Effector memory CD8-positive, alpha-beta T cell (primary cell): Measurements from ENCODE around the gene FSD1.
"Not testable (repeated sequence)": the region's sequence is repeated elsewhere in the genome, so short reads cannot be mapped to it uniquely, and the experiment has no call there.

Experiments
- ATAC-seq: fragments of 150-1000 bp; cut with Tn5 transposase; replicated peaks from 2 replicates; pipeline ENCODE4 v1.10.0; 2021; ENCODE audit warnings: mild to moderate bottlenecking, moderate library complexity
- DNase-seq, 3 experiments: peaks; one replicate each; pipeline ENCODE4 v3.0.0; 2021
- H3K27ac Mint-ChIP-seq, 2 donors: one replicate each; pipeline ENCODE4 v1.8.0; 2022; ENCODE audit warnings: mild to moderate bottlenecking in 2 of 2, mixed read lengths in 2 of 2, moderate library complexity in 2 of 2
- H3K27me3 Mint-ChIP-seq, 2 donors: one replicate each; pipeline ENCODE4 v1.8.0; 2022; ENCODE audit warnings: mixed read lengths in 2 of 2
- H3K36me3 Mint-ChIP-seq: one replicate; pipeline ENCODE4 v1.8.0; 2022; ENCODE audit warnings: mild to moderate bottlenecking, moderate library complexity, mixed read lengths; ENCODE audit not compliant: insufficient read depth
- H3K4me1 Mint-ChIP-seq, 2 donors: one replicate each; pipeline ENCODE4 v1.8.0; 2022; ENCODE audit warnings: low read depth in 2 of 2, mixed read lengths in 2 of 2
- H3K4me3 Mint-ChIP-seq, 2 donors: one replicate each; pipeline ENCODE4 v1.8.0; 2022; ENCODE audit warnings: mild to moderate bottlenecking in 2 of 2, mixed read lengths in 2 of 2, moderate library complexity in 2 of 2
- H3K9me3 Mint-ChIP-seq, 2 donors: one replicate each; pipeline ENCODE4 v1.8.0; 2022; ENCODE audit warnings: mixed read lengths in 2 of 2

Gene FSD1

GRCh38 chr19:4328991-4329681, 24.7 kb downstream of the FSD1 start:
- not testable (repeated sequence) for H3K27me3 Mint-ChIP-seq
- peak overlapping the region; percentile 68 to 94 for H3K27ac Mint-ChIP-seq

GRCh38 chr19:4329858-4330257, 25.5 kb downstream of the FSD1 start:
- H3K4me1 Mint-ChIP-seq: peaks cover 18 to 19% of the 10 kb centered on the region in 2 donors
- no peak for DNase-seq
- H3K36me3 Mint-ChIP-seq: peaks cover 21% of the 10 kb centered on the region
- no peak for ATAC-seq
- H3K27me3 Mint-ChIP-seq: no peaks in the 10 kb centered on the region
- peaks cover 0 to 4% of the 10 kb centered on the region in 2 donors for H3K9me3 Mint-ChIP-seq
- H3K27ac Mint-ChIP-seq: peak overlapping the region in 1 of 2 donors; percentile 94
- peak overlapping the region in 1 of 2 donors; percentile 77 for H3K4me3 Mint-ChIP-seq

More at GRCh38 chr19:4328991-4329681, 24.7 kb downstream of the FSD1 start:
- not testable (repeated sequence) for H3K9me3 Mint-ChIP-seq, ATAC-seq
- Mint-ChIP-seq H3K4me1 (peaks cover 18 to 19% of the 10 kb centered on the region in 2 donors), H3K4me3 (peak overlapping the region; percentile 77 to 79), H3K36me3 (peaks cover 21% of the 10 kb centered on the region)
- DNase-seq: peak in 1 of 3 experiments; percentile 18

GRCh38 chr19:4334929-4335570, 30.7 kb downstream of the FSD1 start:
- Mint-ChIP-seq H3K27me3 (no peaks in the 10 kb centered on the region), H3K9me3 (peaks cover 0 to 4% of the 10 kb centered on the region in 2 donors), H3K4me3 (no peak overlapping the region), H3K4me1 (peaks cover 8 to 9% of the 10 kb centered on the region in 2 donors), H3K27ac (no peak overlapping the region), H3K36me3 (peaks cover 6% of the 10 kb centered on the region)
- ATAC-seq: no peak
- no peak for DNase-seq

- H3K4me1 Mint-ChIP-seq: peaks cover 14 to 18% of the 10 kb centered on the region in 2 donors
- H3K36me3 Mint-ChIP-seq: peaks cover 19% of the 10 kb centered on the region
- no peaks in the 10 kb centered on the region for H3K27me3 Mint-ChIP-seq
- H3K27ac Mint-ChIP-seq: peak overlapping the region; percentile 16 to 83
- ATAC-seq: no peak
- no peak for DNase-seq
- H3K9me3 Mint-ChIP-seq: peaks cover 0 to 4% of the 10 kb centered on the region in 2 donors
- peak overlapping the region; percentile 62 to 72 for H3K4me3 Mint-ChIP-seq
Observed at GRCh38 chr19:4337906-4338440, 33.6 kb downstream of the FSD1 start.

- Mint-ChIP-seq H3K36me3 (peaks cover 22% of the 10 kb centered on the region), H3K27ac (peak within 1 kb of the TSS; percentile 16 to 83), H3K9me3 (peaks cover 0 to 4% of the 10 kb centered on the region in 2 donors), H3K27me3 (no peaks in the 10 kb centered on the region), H3K4me1 (peaks cover 14 to 21% of the 10 kb centered on the region in 2 donors), H3K4me3 (peak within 1 kb of the TSS; percentile 62 to 72)
- ATAC-seq (no peak), DNase-seq (no peak)
Observed at GRCh38 chr19:4338441-4339355, 34.3 kb downstream of the FSD1 start, which contains the start of gene STAP2. STAP2 (minus strand) TSS chr19:4338827; CDS start chr19:4338753, 74 bp downstream.

- Mint-ChIP-seq H3K27me3 (no peaks in the 10 kb centered on the region), H3K9me3 (no peaks in the 10 kb centered on the region), H3K27ac (peak overlapping the region; percentile 77 to 79), H3K36me3 (peaks cover 22% of the 10 kb centered on the region), H3K4me3 (peak overlapping the region; percentile 85 to 86), H3K4me1 (peaks cover 25 to 30% of the 10 kb centered on the region in 2 donors)
- DNase-seq: no peak
- no peak for ATAC-seq
Observed at GRCh38 chr19:4342314-4342614, 37.9 kb downstream of the FSD1 start.

- no peaks in the 10 kb centered on the region for H3K27me3 Mint-ChIP-seq
- H3K36me3 Mint-ChIP-seq: peaks cover 22% of the 10 kb centered on the region
- H3K4me3 Mint-ChIP-seq: peak overlapping the region; percentile 85 to 86
- ATAC-seq (peak; percentile 78), DNase-seq (peak; percentile 84 to 86 (median 86))
- H3K9me3 Mint-ChIP-seq: no peaks in the 10 kb centered on the region
- H3K4me1 Mint-ChIP-seq: peaks cover 24 to 28% of the 10 kb centered on the region in 2 donors
- H3K27ac Mint-ChIP-seq: peak overlapping the region; percentile 77 to 79
Observed at GRCh38 chr19:4342615-4343369, 38.4 kb downstream of the FSD1 start.

- Mint-ChIP-seq H3K4me3 (peak within 1 kb of the TSS; percentile 85 to 86), H3K27me3 (no peaks in the 10 kb centered on the region), H3K36me3 (peaks cover 22% of the 10 kb centered on the region), H3K4me1 (peaks cover 17 to 22% of the 10 kb centered on the region in 2 donors), H3K9me3 (no peaks in the 10 kb centered on the region), H3K27ac (peak within 1 kb of the TSS; percentile 77 to 79)
- peak; percentile 73 for ATAC-seq
- peak; percentile 91 to 92 (median 92) for DNase-seq
Observed at GRCh38 chr19:4343370-4344307, 39.2 kb downstream of the FSD1 start, which contains the start of gene MPND. MPND (plus strand) TSS chr19:4343562; CDS start chr19:4343594, 32 bp downstream.

GRCh38 chr19:4345342-4346019, 41.1 kb downstream of the FSD1 start:
- peaks cover 18 to 22% of the 10 kb centered on the region in 2 donors for H3K4me1 Mint-ChIP-seq
- ATAC-seq (no peak), DNase-seq (no peak)
- H3K27me3 Mint-ChIP-seq: no peaks in the 10 kb centered on the region
- H3K4me3 Mint-ChIP-seq: peak overlapping the region; percentile 85 to 86
- H3K27ac Mint-ChIP-seq: no peak overlapping the region
- no peaks in the 10 kb centered on the region for H3K9me3 Mint-ChIP-seq
- H3K36me3 Mint-ChIP-seq: peaks cover 14% of the 10 kb centered on the region

- no peak for DNase-seq
- H3K9me3 Mint-ChIP-seq: no peaks in the 10 kb centered on the region
- H3K27ac Mint-ChIP-seq: no peak overlapping the region
- no peaks in the 10 kb centered on the region for H3K27me3 Mint-ChIP-seq
- peaks cover 14% of the 10 kb centered on the region for H3K36me3 Mint-ChIP-seq
- H3K4me1 Mint-ChIP-seq: peaks cover 18 to 22% of the 10 kb centered on the region in 2 donors
- H3K4me3 Mint-ChIP-seq: no peak overlapping the region
- no peak for ATAC-seq
Observed at GRCh38 chr19:4346020-4346383, 41.6 kb downstream of the FSD1 start.

GRCh38 chr19:4347521-4347920, 43.1 kb downstream of the FSD1 start:
- peaks cover 14% of the 10 kb centered on the region for H3K36me3 Mint-ChIP-seq
- no peak overlapping the region for H3K27ac Mint-ChIP-seq
- no peaks in the 10 kb centered on the region for H3K27me3 Mint-ChIP-seq
- peaks cover 14 to 17% of the 10 kb centered on the region in 2 donors for H3K4me1 Mint-ChIP-seq
- ATAC-seq (no peak), DNase-seq (no peak)
- no peaks in the 10 kb centered on the region for H3K9me3 Mint-ChIP-seq
- H3K4me3 Mint-ChIP-seq: no peak overlapping the region
